ENCODE data around the gene LTK.

- TF ChIP-seq CTCF (conservative IDR thresholded peaks at IDR 0.05; ENCODE audit: low read depth, low read length) (no peak), EZH2 (IDR thresholded peaks at IDR 0.05; ENCODE audit: borderline replicate concordance, low read depth, low read length, poor library complexity, severe bottlenecking) (no peak)
These were observed 33.1 kb downstream of the LTK start for GRCh38 chr15:41480396-41481140.
